BJ (cell line): ENCODE data around the gene PTPRE. TPM values are rescaled to one million over a fixed set of nuclear protein-coding genes. Genes with fewer than 3 reads are reported as not detected.

Source experiments
- CTCF ChIA-PET: fragments of 350-600 bp; formaldehyde crosslinking; extraction: SDS; loops from one replicate; lab custom pipeline; 2021; ENCODE audit warnings: antibody characterized with exemption, inconsistent platforms; lab: Yijun Ruan, JAX
- POLR2A ChIA-PET: fragments of 300-600 bp; sonication (Branson Sonifier 250); formaldehyde crosslinking; extraction: SDS; loops from one replicate; lab custom pipeline; 2021; ENCODE audit warnings: antibody characterized with exemption; lab: Charles Lee
- DNase-seq: peaks from one replicate; pipeline ENCODE4 v3.0.0-alpha.2; 2011; ENCODE audit warnings: low read depth
- H3K27me3 ChIP-seq: 2 replicates; pipeline ENCODE4 v1.6.0; 2011; ENCODE audit warnings: low read length; ENCODE audit not compliant: control insufficient read depth, insufficient read depth
- H3K36me3 ChIP-seq: 2 replicates; pipeline ENCODE4 v1.5.1; 2011; ENCODE audit warnings: low read length; ENCODE audit not compliant: control insufficient read depth, insufficient read depth
- H3K4me3 ChIP-seq: 2 replicates; pipeline ENCODE4 v1.5.1; 2011; ENCODE audit warnings: low read depth, mild to moderate bottlenecking, control low read depth, low read length
- polyA plus RNA-seq: library from polyadenylated mRNA; depleted of rRNA; stranded (reverse); fragments of >200 nt; gene quantifications from 2 replicates; pipeline ENCODE4 v1.2.3, GENCODE V29; 2011
- TF ChIP-seq, protein P1 (sequence below): IDR thresholded peaks from 2 replicates; pipeline ENCODE4 v1.5.1; 2011; ENCODE audit warnings: low read depth, mild to moderate bottlenecking, control low read depth, inconsistent platforms, low read length, moderate library complexity; ENCODE audit not compliant: insufficient read depth

The PTPRE gene
- polyA plus RNA-seq, 1 experiment = 0.09 TPM

DNA sequence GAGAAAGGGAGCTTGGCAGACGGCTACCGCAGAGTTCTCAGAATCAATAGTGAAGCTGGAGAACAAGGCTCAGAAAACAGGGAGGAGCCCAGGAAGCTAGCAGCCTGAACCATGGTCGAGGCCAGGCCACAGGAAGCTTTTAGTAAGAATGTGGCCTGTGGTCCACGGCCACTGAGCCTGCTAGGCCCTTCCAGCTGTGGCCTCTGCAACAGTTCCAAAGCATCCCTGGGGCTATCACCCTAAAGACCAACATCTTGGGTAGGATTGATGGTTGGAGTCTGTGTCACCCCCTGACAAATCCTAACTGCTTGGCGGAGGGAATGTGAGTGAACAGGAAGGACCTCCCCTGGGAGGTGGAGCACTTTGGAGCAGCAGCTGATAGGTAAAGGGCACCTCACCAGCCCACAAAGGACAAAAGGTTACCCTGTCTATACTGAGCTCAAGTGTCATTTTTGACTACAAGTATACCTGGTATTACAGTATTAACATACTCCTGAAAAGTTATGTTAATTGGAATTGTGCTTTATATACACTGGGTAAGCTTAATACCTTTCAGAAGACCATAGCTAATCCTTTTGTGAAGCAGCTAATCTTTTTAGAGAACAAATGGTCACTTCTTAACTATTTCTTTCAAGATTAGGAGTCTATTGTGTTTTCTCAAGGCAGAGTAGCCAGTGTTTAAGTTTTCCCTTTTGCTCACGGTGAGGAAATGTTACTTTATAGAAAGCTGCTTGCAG, 18.7 kb downstream of the PTPRE start:
- H3K27me3 ChIP-seq = no peaks in the 10 kb centered on the region
- TF ChIP-seq, protein P1, sequence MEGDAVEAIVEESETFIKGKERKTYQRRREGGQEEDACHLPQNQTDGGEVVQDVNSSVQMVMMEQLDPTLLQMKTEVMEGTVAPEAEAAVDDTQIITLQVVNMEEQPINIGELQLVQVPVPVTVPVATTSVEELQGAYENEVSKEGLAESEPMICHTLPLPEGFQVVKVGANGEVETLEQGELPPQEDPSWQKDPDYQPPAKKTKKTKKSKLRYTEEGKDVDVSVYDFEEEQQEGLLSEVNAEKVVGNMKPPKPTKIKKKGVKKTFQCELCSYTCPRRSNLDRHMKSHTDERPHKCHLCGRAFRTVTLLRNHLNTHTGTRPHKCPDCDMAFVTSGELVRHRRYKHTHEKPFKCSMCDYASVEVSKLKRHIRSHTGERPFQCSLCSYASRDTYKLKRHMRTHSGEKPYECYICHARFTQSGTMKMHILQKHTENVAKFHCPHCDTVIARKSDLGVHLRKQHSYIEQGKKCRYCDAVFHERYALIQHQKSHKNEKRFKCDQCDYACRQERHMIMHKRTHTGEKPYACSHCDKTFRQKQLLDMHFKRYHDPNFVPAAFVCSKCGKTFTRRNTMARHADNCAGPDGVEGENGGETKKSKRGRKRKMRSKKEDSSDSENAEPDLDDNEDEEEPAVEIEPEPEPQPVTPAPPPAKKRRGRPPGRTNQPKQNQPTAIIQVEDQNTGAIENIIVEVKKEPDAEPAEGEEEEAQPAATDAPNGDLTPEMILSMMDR = no peak
- ChIA-PET CTCF (interaction anchor here (0.9 to 2.1 kb wide), 3 partner anchors 11 to 86 kb away, joined by 3 to 5 read pairs (median 5); partner anchors contain the start of gene PTPRE), POLR2A (no interaction called here)
- no peaks in the 10 kb centered on the region for H3K36me3 ChIP-seq
- H3K4me3 ChIP-seq = no peak overlapping the region
- no peak for DNase-seq

DNA sequence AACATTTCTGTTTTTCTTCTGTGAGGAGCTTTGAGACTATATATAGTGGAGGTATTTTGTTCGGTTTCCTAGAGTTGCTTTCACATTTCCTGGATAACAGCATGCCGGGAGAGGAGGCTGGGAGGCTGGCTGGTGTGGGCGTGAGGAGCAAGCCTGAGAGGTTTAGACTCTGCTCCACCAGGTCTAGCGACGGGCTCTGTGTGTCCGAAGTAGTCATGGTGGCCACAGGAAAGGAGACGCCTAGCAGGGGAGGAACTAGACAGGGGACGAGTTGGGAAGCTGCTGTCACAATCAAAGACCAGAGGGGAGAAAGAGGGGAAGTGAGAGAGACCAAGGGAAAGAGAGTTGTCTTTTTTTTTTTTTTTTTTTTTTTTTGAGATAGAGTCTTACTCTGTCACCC, 19.6 kb downstream of the PTPRE start:
- Histone ChIP-seq H3K4me3 (no peak overlapping the region), H3K27me3 (no peaks in the 10 kb centered on the region), H3K36me3 (no peaks in the 10 kb centered on the region)
- ChIA-PET CTCF (no interaction called here), POLR2A (no interaction called here)
- DNase-seq = no peak
- TF ChIP-seq, protein P1 = no peak

DNA sequence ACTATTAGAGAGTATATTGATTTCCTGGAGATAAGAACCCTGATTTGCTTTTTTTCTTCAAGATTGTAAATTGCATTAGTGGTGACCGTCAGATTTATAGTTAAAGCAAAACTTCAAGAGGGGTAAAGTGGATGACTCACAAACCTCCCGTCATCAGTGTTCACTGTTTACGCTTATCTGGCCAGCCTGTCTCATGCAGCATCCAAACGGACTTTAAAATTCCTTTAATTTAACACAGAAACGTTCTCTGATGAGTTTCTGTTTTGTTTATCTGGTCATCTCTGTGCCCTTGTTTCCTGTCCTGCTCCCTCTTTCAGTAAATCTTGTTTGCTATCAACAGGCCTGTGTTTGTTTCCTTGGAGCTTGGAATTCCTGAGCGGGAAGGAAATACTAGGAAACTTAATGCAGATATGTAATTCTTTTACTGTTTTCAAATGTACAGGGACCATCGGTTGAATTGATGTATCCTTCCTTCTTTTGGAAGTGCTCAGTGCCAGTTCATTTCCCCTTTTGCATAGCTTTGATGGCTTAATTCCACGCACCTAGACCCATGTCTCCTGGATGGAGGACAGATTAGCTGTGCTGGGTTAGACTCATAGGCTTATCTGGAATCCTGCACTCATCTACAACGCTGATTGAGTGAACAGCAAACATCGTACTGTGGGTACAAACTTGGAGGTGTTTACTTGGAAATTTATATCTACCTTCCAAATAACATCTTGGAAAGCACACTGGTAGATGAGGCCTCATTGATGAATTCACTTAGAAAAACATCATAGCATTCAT, 21.3 kb downstream of the PTPRE start:
- no peaks in the 10 kb centered on the region for H3K27me3 ChIP-seq
- DNase-seq = no peak
- CTCF ChIA-PET = no interaction called here
- POLR2A ChIA-PET = no interaction called here
- no peaks in the 10 kb centered on the region for H3K36me3 ChIP-seq
- H3K4me3 ChIP-seq = no peak overlapping the region
- TF ChIP-seq, protein P1 = no peak

DNA sequence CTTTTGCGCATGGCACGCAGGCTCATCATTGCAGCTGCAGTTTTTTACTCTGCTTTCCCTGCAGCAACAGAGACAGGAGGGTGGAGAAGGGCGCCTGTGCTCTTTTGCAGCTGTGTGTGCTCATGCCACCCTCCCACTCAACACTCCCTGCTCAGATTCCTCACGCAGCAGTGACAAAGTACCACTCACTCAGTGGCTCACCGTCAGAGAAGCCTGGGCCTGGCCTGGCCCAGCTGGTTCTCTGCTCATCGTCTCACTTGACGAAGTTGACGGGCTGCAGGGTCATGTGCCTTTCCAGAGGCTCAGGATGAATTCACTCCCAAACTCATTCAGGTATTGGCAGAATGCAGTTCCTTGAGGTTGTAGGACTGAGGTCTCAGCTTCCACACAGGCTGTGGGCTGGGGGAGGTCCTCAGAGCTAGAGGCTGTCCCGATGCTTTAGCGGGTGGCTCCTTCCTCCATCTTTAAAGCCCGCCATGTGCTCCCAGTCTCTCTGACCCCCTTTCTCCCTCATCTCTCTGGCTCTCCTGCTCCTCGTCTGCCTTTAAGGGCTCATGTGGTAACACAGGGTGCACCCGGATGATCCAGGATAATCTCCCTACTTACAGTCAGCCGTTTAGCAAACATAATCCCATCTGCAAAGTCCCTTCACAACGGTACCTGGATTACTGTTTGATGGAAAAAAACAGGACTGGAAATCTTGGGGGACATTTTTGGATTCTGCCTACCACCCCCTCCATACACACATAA, 25.8 kb downstream of the PTPRE start:
- no peaks in the 10 kb centered on the region for H3K36me3 ChIP-seq
- POLR2A ChIA-PET = no interaction called here
- no peak overlapping the region for H3K4me3 ChIP-seq
- no peak for DNase-seq
- TF ChIP-seq, protein P1 = no peak
- no peaks in the 10 kb centered on the region for H3K27me3 ChIP-seq
- CTCF ChIA-PET = no interaction called here

DNA sequence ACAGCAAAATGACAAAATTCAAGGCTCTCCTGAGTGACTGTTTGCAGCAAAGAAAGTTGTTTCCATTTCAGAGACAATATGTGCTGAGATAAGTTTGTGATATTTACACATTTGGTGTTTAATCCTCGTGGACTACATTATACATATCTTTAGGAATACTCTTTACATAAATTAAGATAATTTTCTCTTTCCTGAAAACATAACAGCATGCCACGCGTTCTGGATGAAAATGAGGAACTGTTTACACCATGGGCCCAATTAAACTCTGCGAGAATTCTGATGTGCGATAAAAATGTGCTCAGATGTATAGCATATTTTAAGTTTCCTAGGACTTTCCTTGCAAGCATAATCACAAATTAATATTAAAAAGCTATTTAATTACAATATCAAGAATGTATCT, 26.4 kb downstream of the PTPRE start:
- Histone ChIP-seq H3K27me3 (no peaks in the 10 kb centered on the region), H3K36me3 (no peaks in the 10 kb centered on the region), H3K4me3 (no peak overlapping the region)
- POLR2A ChIA-PET = interaction anchor here (0.6 kb wide), 1 partner anchor 238 kb away, joined by 4 read pairs; no protein-coding TSS in a partner anchor
- DNase-seq = no peak
- CTCF ChIA-PET = no interaction called here
- TF ChIP-seq, protein P1 = no peak
